ENCODE results near the gene EPYC. TPM values are rescaled to one million over a fixed set of nuclear protein-coding genes. Genes with fewer than 3 reads are reported as not detected.

EPYC gene
- total RNA-seq, 4 donors from 2014 or later, result not detected

GRCh38 chr12:90970471-90970870 lies 34.3 kb downstream of the EPYC start:
- H3K36me3 ChIP-seq, result no peaks in the 10 kb centered on the region
- TF ChIP-seq CTCF (IDR thresholded peaks at IDR 0.05) (no peak), POLR2AphosphoS5 (IDR thresholded peaks at IDR 0.05) (no peak), POLR2A (IDR thresholded peaks at IDR 0.05) (no peak), EP300 (IDR thresholded peaks at IDR 0.05) (no peak)
- H3K4me3 ChIP-seq, result no peak overlapping the region

GRCh38 chr12:90969851-90970250 lies 34.9 kb downstream of the EPYC start:
- ATAC-seq, result no peak
- Histone ChIP-seq H3K9me3 (no peaks in the 10 kb centered on the region), H3K36me3 (no peaks in the 10 kb centered on the region), H3K4me1 (no peaks in the 10 kb centered on the region), H3K27me3 (no peaks in the 10 kb centered on the region), H3K4me3 (no peak overlapping the region), H3K27ac (no peak overlapping the region)
- no peak for TF ChIP-seq POLR2A (IDR thresholded peaks at IDR 0.05)
- no peak for TF ChIP-seq EP300 (IDR thresholded peaks at IDR 0.05)
- TF ChIP-seq CTCF (IDR thresholded peaks at IDR 0.05), result no peak
- TF ChIP-seq POLR2AphosphoS5 (IDR thresholded peaks at IDR 0.05), result no peak
- WGBS, 2 donors (ENCODE audit: low coverage in 1 of 2), result 85 to 89% methylated on average over 2 of the region's 2 CpGs

More at GRCh38 chr12:90970471-90970870, 34.3 kb downstream of the EPYC start:
- no peak for ATAC-seq
- Histone ChIP-seq H3K4me1 (no peaks in the 10 kb centered on the region), H3K27ac (no peak overlapping the region), H3K9me3 (no peaks in the 10 kb centered on the region), H3K27me3 (no peaks in the 10 kb centered on the region)

GRCh38 chr12:90969346-90969745 lies 35.4 kb downstream of the EPYC start:
- H3K9me3 ChIP-seq, result no peaks in the 10 kb centered on the region
- H3K4me1 ChIP-seq, result no peaks in the 10 kb centered on the region
- no peak for ATAC-seq
- WGBS, 2 donors (ENCODE audit: low coverage in 1 of 2), result 0% methylated on average over 1 of the region's 1 CpG
- no peaks in the 10 kb centered on the region for H3K27me3 ChIP-seq
- H3K36me3 ChIP-seq, result no peaks in the 10 kb centered on the region
- H3K4me3 ChIP-seq, result no peak overlapping the region
- TF ChIP-seq EP300 (IDR thresholded peaks at IDR 0.05), result no peak
- TF ChIP-seq CTCF (IDR thresholded peaks at IDR 0.05), result no peak
- TF ChIP-seq POLR2A (IDR thresholded peaks at IDR 0.05), result no peak
- no peak for TF ChIP-seq POLR2AphosphoS5 (IDR thresholded peaks at IDR 0.05)
- no peak overlapping the region for H3K27ac ChIP-seq

- no peaks in the 10 kb centered on the region for H3K27me3 ChIP-seq
- no peak overlapping the region for H3K4me3 ChIP-seq
- WGBS, 2 donors (ENCODE audit: low coverage in 1 of 2), result 80 to 86% methylated on average over 2 of the region's 2 CpGs
- no peaks in the 10 kb centered on the region for H3K4me1 ChIP-seq
- no peaks in the 10 kb centered on the region for H3K36me3 ChIP-seq
- no peak for ATAC-seq
- no peak overlapping the region for H3K27ac ChIP-seq
- no peaks in the 10 kb centered on the region for H3K9me3 ChIP-seq
- TF ChIP-seq CTCF (IDR thresholded peaks at IDR 0.05) (no peak), POLR2AphosphoS5 (IDR thresholded peaks at IDR 0.05) (no peak), EP300 (IDR thresholded peaks at IDR 0.05) (no peak), POLR2A (IDR thresholded peaks at IDR 0.05) (no peak)
Measured at GRCh38 chr12:90965204-90965603, 39.6 kb downstream of the EPYC start.

- H3K27ac ChIP-seq, result no peak overlapping the region
- 45 to 61% methylated on average over 2 of the region's 2 CpGs for WGBS, 2 donors (ENCODE audit: low coverage in 1 of 2)
Measured at GRCh38 chr12:90964616-90965015, 40.2 kb downstream of the EPYC start.

More at GRCh38 chr12:90964616-90965015, 40.2 kb downstream of the EPYC start:
- H3K4me3 ChIP-seq, result no peak overlapping the region
- H3K4me1 ChIP-seq, result no peaks in the 10 kb centered on the region
- H3K9me3 ChIP-seq, result no peaks in the 10 kb centered on the region
- H3K27me3 ChIP-seq, result no peaks in the 10 kb centered on the region
- H3K36me3 ChIP-seq, result no peaks in the 10 kb centered on the region
- TF ChIP-seq EP300 (IDR thresholded peaks at IDR 0.05) (no peak), CTCF (IDR thresholded peaks at IDR 0.05) (no peak), POLR2A (IDR thresholded peaks at IDR 0.05) (no peak)
- no peak for ATAC-seq

All from gastroesophageal sphincter (tissue), 4 donors.